Duodenal mucosa (tissue), 2 donors: ENCODE results near the gene PTGR2.
"Not testable (repeated sequence)": the region's sequence is repeated elsewhere in the genome, so short reads cannot be mapped to it uniquely, and the experiment has no call there.

Experiments
- H3K27ac ChIP-seq: one replicate; pipeline ENCODE4 v1.7.0; 2013; ENCODE audit warnings: low read depth, low read length
- H3K27me3 ChIP-seq, 2 donors: one replicate each; pipeline ENCODE4 v1.7.0; 2013; ENCODE audit warnings: low read length in 2 of 2, control low read depth in 1 of 2; ENCODE audit not compliant: insufficient read depth in 2 of 2, control insufficient read depth in 1 of 2
- H3K36me3 ChIP-seq, 2 donors: one replicate each; pipeline ENCODE4 v1.7.0; 2013; ENCODE audit warnings: low read length in 2 of 2, control low read depth in 1 of 2; ENCODE audit not compliant: insufficient read depth in 2 of 2, control insufficient read depth in 1 of 2
- H3K4me1 ChIP-seq, 2 donors: one replicate each; pipeline ENCODE4 v1.7.0; 2013; ENCODE audit warnings: low read length in 2 of 2, control low read depth in 1 of 2; ENCODE audit not compliant: insufficient read depth in 2 of 2, control insufficient read depth in 1 of 2
- H3K4me3 ChIP-seq, 2 donors: one replicate each; pipeline ENCODE4 v1.7.0; 2013; ENCODE audit warnings: low read length in 2 of 2, low read depth in 1 of 2
- H3K9ac ChIP-seq, 2 donors: one replicate each; pipeline ENCODE4 v1.7.0; 2013; ENCODE audit warnings: low read length in 2 of 2, low read depth in 1 of 2
- H3K9me3 ChIP-seq, 2 donors: one replicate each; pipeline ENCODE4 v1.7.0; 2013; ENCODE audit warnings: low read length in 2 of 2, control low read depth in 1 of 2; ENCODE audit not compliant: control insufficient read depth in 1 of 2

Gene PTGR2

DNA sequence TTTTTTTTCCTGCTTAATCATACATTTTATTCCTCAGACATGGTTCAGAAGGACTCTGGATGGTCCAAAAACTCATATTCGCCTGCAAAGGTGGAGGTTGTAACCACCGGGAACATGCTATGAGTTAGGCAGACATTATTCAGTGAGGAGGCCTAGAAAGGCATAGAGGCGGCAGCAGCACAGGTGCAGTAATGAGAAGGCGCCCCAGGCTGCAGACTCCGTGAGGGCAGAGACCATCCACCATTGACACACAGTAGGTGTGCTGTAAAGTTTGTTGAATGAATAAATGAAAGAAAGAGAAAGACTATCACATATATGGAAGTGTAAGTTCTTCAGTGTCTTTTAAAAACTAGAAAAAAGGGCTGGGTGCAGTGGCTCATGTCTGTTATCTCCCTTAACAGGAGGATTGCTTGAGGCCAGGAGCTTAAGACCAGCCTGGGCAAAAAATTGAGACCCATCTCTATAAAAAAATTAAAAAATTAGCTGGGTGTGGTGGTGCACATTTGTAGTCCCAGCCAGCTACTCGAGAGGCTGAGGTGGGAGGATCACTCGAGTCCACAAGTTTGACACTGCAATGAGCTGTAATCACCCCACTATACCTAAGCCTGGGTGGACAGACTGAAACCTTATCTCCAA lies 34.5 kb upstream of the PTGR2 start:
- Histone ChIP-seq H3K4me3 (no peak overlapping the region), H3K9ac (no peak overlapping the region), H3K4me1 (no peaks in the 10 kb centered on the region), H3K27me3 (no peaks in the 10 kb centered on the region), H3K36me3 (no peaks in the 10 kb centered on the region), H3K27ac (no peak overlapping the region), H3K9me3 (no peaks in the 10 kb centered on the region)

DNA sequence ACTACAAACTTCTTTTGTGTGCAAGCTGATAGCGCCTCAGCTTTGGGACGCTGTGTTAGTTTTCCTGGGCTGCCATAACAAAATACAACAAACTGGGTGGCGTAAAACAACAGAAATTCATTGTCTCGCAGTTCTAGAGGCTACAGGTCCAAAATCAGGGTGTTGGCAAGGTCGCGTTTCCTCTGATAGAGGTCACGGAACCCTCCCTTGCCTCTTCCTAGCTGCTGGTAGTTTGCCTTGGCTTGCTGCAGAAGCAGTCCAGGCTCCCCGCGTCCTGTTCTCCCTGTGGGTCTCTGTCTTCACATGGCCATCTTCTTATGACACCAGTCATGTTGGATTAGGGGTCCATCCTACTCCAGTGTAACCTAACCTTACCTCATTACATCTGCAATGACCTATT lies 32.8 kb upstream of the PTGR2 start:
- Histone ChIP-seq H3K9ac (no peak overlapping the region), H3K27ac (no peak overlapping the region), H3K27me3 (no peaks in the 10 kb centered on the region), H3K4me3 (no peak overlapping the region), H3K36me3 (no peaks in the 10 kb centered on the region), H3K4me1 (peaks cover 0 to 5% of the 10 kb centered on the region in 2 donors), H3K9me3 (no peaks in the 10 kb centered on the region)

DNA sequence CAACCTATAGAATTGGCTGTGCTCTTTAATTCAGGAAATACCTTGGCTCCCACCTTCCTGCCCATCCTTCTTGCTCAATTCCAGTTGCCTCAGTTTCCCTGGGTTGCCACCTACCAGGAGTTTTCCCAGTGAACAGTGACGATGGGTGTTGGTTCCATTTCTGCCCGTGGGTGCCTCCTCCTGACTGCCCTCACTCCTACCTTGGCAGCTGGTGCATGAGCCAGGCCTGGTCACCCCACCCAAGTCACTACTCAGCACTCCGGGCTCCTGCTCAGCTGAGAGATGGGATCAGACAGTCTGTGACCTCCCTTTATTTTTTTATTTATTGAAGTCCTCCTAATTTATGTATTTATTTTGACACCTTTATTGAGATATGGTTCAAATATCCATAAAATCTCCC lies 31.0 kb upstream of the PTGR2 start:
- no peaks in the 10 kb centered on the region for H3K36me3 ChIP-seq
- H3K27me3 ChIP-seq: no peaks in the 10 kb centered on the region
- H3K9me3 ChIP-seq: no peaks in the 10 kb centered on the region
- no peak overlapping the region for H3K9ac ChIP-seq
- H3K27ac ChIP-seq: no peak overlapping the region
- peaks cover 4 to 5% of the 10 kb centered on the region in 2 donors for H3K4me1 ChIP-seq
- no peak overlapping the region for H3K4me3 ChIP-seq

DNA sequence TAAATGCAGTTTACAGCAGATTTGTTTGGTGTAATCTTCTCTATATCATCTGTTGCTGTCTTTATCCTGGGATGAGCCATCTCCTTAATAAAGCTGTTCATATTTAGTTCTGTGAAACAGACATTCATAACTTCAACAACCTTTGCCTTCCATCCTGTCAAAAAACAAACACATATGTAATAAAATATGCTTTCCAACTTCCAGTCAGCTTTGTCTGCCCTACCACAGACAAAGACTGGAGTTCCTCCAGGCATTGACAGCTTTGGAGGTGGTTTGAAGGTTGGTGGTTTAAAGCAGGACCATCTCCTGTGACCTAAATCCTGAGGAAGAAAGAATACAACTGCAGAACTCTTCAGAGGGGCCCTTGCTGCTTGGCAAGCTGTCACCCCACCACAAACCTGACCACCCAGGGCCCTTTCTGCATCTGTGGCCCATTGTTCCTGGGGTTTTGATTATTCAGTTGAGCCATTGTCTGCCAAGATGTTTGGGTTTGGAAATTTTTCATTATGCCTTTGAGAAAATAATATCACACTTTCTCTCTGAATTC lies 28.2 kb upstream of the PTGR2 start:
- Histone ChIP-seq H3K9me3 (no peaks in the 10 kb centered on the region), H3K4me3 (no peak overlapping the region), H3K27ac (no peak overlapping the region), H3K36me3 (no peaks in the 10 kb centered on the region), H3K27me3 (no peaks in the 10 kb centered on the region), H3K4me1 (peaks cover 4 to 5% of the 10 kb centered on the region in 2 donors), H3K9ac (no peak overlapping the region)

DNA sequence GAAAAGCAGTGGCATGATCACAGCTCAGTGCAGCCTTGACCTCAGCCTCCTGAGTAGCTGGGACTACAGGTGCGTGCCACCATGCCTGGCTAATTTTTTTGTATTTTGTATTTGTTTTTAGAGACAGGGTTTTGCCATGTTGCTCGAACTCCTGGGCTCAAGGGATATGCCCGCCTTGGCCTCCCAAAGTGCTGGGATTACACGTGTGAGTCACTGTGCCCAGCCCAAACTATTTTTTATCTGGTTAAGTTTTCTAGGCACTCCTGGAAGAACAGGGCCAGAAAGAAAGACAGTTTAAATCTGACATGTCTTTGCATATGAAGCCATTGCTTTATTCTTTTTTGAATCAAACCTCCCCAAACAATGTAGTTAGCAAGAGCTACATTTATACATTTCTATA lies 27.5 kb upstream of the PTGR2 start:
- Histone ChIP-seq H3K9ac (no peak overlapping the region), H3K4me3 (no peak overlapping the region), H3K4me1 (peaks cover 4 to 5% of the 10 kb centered on the region in 2 donors), H3K36me3 (no peaks in the 10 kb centered on the region), H3K9me3 (no peaks in the 10 kb centered on the region), H3K27ac (no peak overlapping the region), H3K27me3 (no peaks in the 10 kb centered on the region)

DNA sequence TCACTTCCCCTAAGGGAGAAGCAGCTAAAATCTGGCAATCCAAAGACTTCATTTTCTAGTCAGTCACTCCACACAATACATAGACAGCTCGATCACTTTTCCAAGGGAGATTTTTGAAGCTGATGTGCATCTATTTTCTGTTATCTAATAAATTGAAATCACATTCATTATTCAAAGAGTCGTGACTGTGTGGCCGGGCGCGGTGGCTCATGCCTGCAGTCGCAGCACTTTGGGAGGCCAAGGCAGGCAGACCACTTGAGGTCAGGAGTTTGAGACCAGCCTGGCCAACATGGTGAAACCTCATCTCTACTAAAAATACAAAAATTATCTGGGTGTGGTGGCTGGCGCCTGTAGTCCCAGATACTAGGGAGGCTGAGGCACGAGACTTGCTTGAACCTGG lies 27.1 kb upstream of the PTGR2 start:
- H3K9me3 ChIP-seq: no peaks in the 10 kb centered on the region
- no peak overlapping the region for H3K27ac ChIP-seq
- H3K9ac ChIP-seq: no peak overlapping the region
- no peaks in the 10 kb centered on the region for H3K36me3 ChIP-seq
- H3K27me3 ChIP-seq: no peaks in the 10 kb centered on the region
- no peak overlapping the region for H3K4me3 ChIP-seq
- H3K4me1 ChIP-seq: peaks cover 4 to 5% of the 10 kb centered on the region in 2 donors

DNA sequence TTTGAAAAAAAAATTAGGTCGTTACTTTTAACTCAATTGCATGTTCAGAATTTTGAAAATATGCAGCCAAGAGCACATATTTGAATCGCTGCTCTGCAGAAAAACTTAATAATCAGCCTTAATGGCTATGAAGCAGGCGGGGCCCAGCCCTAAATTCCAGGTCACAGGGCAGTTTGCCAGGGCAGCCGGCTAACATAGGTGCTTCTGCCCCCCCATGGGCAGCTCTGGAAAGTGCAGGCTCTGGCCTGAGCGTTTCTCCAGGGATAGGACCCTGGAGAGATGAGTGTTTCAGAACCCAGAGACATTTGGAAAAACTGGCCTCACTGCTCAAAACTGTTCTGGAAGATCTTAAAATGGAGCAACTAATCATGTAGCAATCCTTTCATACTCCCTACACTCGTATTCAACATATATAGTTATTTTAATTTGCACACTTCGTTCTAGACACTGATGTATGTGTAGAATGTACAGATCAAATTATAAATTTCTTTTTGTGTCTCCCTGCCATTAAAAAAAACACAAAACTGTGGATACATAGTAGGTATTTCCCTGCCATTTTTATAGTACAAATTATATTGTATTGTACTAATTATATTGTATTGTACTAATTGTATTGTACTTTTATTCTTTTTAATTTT lies 26.0 kb upstream of the PTGR2 start:
- Histone ChIP-seq H3K9ac (no peak overlapping the region), H3K27me3 (no peaks in the 10 kb centered on the region), H3K4me3 (no peak overlapping the region), H3K4me1 (peaks cover 4 to 10% of the 10 kb centered on the region in 2 donors), H3K9me3 (no peaks in the 10 kb centered on the region), H3K36me3 (no peaks in the 10 kb centered on the region), H3K27ac (no peak overlapping the region)

DNA sequence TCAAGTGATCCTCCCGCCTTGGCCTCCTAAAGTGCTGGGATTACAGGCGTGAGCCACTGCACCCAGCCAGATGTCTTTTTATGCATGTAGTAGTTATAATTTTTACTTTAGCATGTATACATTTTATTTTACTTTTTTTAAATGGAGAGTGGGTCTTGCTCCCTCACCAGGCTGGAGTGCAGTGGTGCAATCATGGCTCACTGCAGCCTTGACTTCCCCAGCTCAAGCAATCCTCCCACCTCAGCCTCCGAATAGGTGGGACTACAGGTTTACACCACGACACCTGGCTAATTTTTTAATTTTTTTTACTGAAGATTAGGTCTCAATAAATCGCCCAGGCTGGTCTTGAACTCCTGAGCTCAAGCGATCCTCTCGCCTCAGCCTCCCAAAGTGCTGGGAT lies 24.4 kb upstream of the PTGR2 start:
- not testable (repeated sequence) for H3K9me3 ChIP-seq, H3K4me3 ChIP-seq, H3K27ac ChIP-seq, H3K9ac ChIP-seq, H3K36me3 ChIP-seq, H3K4me1 ChIP-seq, H3K27me3 ChIP-seq

DNA sequence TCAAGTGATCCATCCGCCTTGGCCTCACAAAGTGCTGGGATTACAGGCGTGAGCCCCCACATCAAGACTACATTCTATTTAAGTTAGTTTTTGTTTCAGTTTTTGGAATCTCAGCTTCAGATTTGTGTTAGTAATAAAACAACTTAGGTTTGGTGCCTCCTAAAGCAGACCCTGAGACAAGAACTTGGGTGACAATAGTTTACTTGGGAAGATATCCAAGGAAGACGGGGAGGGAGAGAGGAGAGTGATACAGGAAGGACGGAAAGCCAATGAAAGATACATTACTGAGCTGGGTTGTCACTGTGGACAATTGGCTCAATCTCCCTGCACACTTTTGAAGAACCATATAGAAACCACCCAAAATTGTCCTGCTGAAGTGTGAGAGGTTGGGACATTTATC lies 22.6 kb upstream of the PTGR2 start:
- no peak overlapping the region for H3K9ac ChIP-seq
- no peaks in the 10 kb centered on the region for H3K27me3 ChIP-seq
- H3K27ac ChIP-seq: no peak overlapping the region
- no peak overlapping the region for H3K4me3 ChIP-seq
- H3K9me3 ChIP-seq: no peaks in the 10 kb centered on the region
- H3K36me3 ChIP-seq: no peaks in the 10 kb centered on the region
- H3K4me1 ChIP-seq: peaks cover 4 to 5% of the 10 kb centered on the region in 2 donors

DNA sequence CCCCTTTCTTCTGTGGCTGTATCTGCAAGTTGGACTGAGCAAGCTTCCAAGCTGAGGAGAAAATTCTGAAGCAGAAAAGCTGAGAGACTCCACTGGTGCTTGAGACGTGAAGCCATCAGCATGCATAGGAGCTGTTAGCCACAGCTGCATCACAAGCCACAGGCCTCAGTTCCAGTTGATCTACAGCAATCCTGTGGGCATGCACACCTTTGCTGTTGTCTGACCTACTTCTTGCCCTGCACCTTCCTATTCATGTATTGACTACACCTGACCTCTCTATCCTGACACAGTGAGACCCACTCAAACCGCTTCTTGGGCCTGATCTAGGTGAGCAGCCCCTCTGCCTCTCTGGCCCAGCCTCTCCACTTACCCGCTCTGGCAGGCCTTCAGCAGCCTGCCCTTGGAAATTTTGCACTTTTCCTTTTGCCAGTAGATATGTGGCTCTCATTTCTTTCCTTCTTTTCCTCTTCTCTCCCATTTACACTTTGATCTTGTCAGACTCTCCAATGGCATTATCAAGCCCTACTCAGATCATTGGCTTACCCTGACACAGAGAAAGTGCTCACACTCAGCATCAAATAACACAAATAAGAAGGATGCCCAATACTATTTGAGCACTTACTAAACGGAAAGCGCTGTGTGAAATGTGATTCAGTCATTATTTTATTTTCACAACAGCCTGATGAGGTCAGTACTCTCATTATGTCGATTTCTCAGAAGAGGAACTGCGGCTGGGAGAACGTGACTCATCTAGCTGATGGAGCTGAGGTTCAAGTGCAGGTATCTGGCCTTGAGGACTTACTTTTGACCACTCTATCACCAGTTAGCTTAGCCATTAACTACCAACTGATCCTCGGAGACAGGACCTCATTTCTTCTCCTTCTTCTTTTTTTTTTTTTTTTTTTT lies 21.9 kb upstream of the PTGR2 start:
- H3K27me3 ChIP-seq: no peaks in the 10 kb centered on the region
- no peak overlapping the region for H3K27ac ChIP-seq
- peaks cover 4 to 5% of the 10 kb centered on the region in 2 donors for H3K4me1 ChIP-seq
- H3K4me3 ChIP-seq: no peak overlapping the region
- H3K9me3 ChIP-seq: no peaks in the 10 kb centered on the region
- no peak overlapping the region for H3K9ac ChIP-seq
- H3K36me3 ChIP-seq: no peaks in the 10 kb centered on the region
